ENCODE measurements around the gene HDAC10. TPM values are rescaled to one million over a fixed set of nuclear protein-coding genes. Genes with fewer than 3 reads are reported as not detected.

HDAC10 gene
- total RNA-seq, 3 donors from 2014 or later (not counting 1 experiment from before 2014, with no cell fraction given), result 112 to 131 (median 123) TPM

- WGBS (ENCODE audit: insufficient coverage), result 95% methylated on average over 34 of the region's 34 CpGs
- Mint-ChIP-seq H3K36me3 (no peaks in the 10 kb centered on the region), H3K4me1 (no peaks in the 10 kb centered on the region), H3K27me3 (ENCODE audit: low read depth in 2 of 2) (no peaks in the 10 kb centered on the region), H3K9me3 (no peaks in the 10 kb centered on the region), H3K4me3 (no peak overlapping the region), H3K27ac (no peak overlapping the region)
- Histone ChIP-seq H3K4me3 (ENCODE audit: low read length) (no peak overlapping the region), H3K27ac (ENCODE audit: low read length) (no peak overlapping the region), H3K36me3 (ENCODE audit: control insufficient read depth, insufficient read depth, low read length) (no peaks in the 10 kb centered on the region), H3K27me3 (ENCODE audit: control insufficient read depth, insufficient read depth, low read length) (no peaks in the 10 kb centered on the region), H3K4me1 (ENCODE audit: control insufficient read depth, insufficient read depth, low read length) (no peaks in the 10 kb centered on the region), H3K9me3 (ENCODE audit: control insufficient read depth, insufficient read depth, low read length) (no peaks in the 10 kb centered on the region)
- no peak for ATAC-seq
- no peak for DNase-seq
- no peak for TF ChIP-seq CTCF (IDR thresholded peaks at IDR 0.05)
- intact Hi-C loops (cut with micrococcal nuclease), result no loop called here
Observed at GRCh38 chr22:50285568-50286229, 34.6 kb upstream of the HDAC10 start.

GRCh38 chr22:50284479-50284878 is 33.4 kb upstream of the HDAC10 start:
- Histone ChIP-seq H3K9me3 (ENCODE audit: control insufficient read depth, insufficient read depth, low read length) (no peaks in the 10 kb centered on the region), H3K4me3 (ENCODE audit: low read length) (no peak overlapping the region), H3K4me1 (ENCODE audit: control insufficient read depth, insufficient read depth, low read length) (no peaks in the 10 kb centered on the region), H3K27ac (ENCODE audit: low read length) (no peak overlapping the region), H3K36me3 (ENCODE audit: control insufficient read depth, insufficient read depth, low read length) (no peaks in the 10 kb centered on the region), H3K27me3 (ENCODE audit: control insufficient read depth, insufficient read depth, low read length) (no peaks in the 10 kb centered on the region)
- H3K9me3 Mint-ChIP-seq, result no peaks in the 10 kb centered on the region
- ATAC-seq (no peak), DNase-seq (no peak)
- intact Hi-C loops (cut with micrococcal nuclease), result no loop called here
- no peaks in the 10 kb centered on the region for H3K27me3 Mint-ChIP-seq (ENCODE audit: low read depth in 2 of 2)
- no peak for TF ChIP-seq CTCF (IDR thresholded peaks at IDR 0.05)
- H3K4me3 Mint-ChIP-seq, result no peak overlapping the region
- no peak overlapping the region for H3K27ac Mint-ChIP-seq
- 90% methylated on average over 13 of the region's 13 CpGs for WGBS (ENCODE audit: insufficient coverage)
- no peaks in the 10 kb centered on the region for H3K4me1 Mint-ChIP-seq
- no peaks in the 10 kb centered on the region for H3K36me3 Mint-ChIP-seq

GRCh38 chr22:50283821-50284220 is 32.8 kb upstream of the HDAC10 start:
- H3K9me3 ChIP-seq (ENCODE audit: control insufficient read depth, insufficient read depth, low read length), result no peaks in the 10 kb centered on the region
- no peak for TF ChIP-seq CTCF (IDR thresholded peaks at IDR 0.05)
- intact Hi-C loops (cut with micrococcal nuclease), result no loop called here
- no peak overlapping the region for H3K4me3 ChIP-seq (ENCODE audit: low read length)
- Mint-ChIP-seq H3K4me1 (no peaks in the 10 kb centered on the region), H3K9me3 (no peaks in the 10 kb centered on the region), H3K4me3 (no peak overlapping the region), H3K36me3 (no peaks in the 10 kb centered on the region), H3K27ac (no peak overlapping the region), H3K27me3 (ENCODE audit: low read depth in 2 of 2) (no peaks in the 10 kb centered on the region)
- ATAC-seq (no peak), DNase-seq (no peak)
- H3K36me3 ChIP-seq (ENCODE audit: control insufficient read depth, insufficient read depth, low read length), result no peaks in the 10 kb centered on the region
- no peak overlapping the region for H3K27ac ChIP-seq (ENCODE audit: low read length)
- no peaks in the 10 kb centered on the region for H3K27me3 ChIP-seq (ENCODE audit: control insufficient read depth, insufficient read depth, low read length)
- WGBS (ENCODE audit: insufficient coverage), result 93% methylated on average over 29 of the region's 30 CpGs
- no peaks in the 10 kb centered on the region for H3K4me1 ChIP-seq (ENCODE audit: control insufficient read depth, insufficient read depth, low read length)

Data from natural killer cell (primary cell).